SH-SY5Y (cell line): ENCODE results near the gene ITCH.

Experiments
- GATA2 ChIP-seq: IDR thresholded peaks from 2 replicates; pipeline ENCODE4 v1.6.1; 2011; ENCODE audit warnings: mild to moderate bottlenecking, low read depth, low read length
- GATA3 ChIP-seq: IDR thresholded peaks from 2 replicates; pipeline ENCODE4 v1.6.1; 2011; ENCODE audit warnings: low read depth, mild to moderate bottlenecking, low read length, moderate library complexity

ITCH gene

GRCh38 chr20:34541917-34542316, 178.8 kb downstream of the ITCH start:
- TF ChIP-seq GATA2 (no peak), GATA3 (no peak)

- TF ChIP-seq GATA2, result no peak
- TF ChIP-seq GATA3, result no peak
Measured at GRCh38 chr20:34542439-34542838, 179.4 kb downstream of the ITCH start.

- TF ChIP-seq GATA2 (no peak), GATA3 (no peak)
Measured at GRCh38 chr20:34543463-34544056, 180.5 kb downstream of the ITCH start.

DNA sequence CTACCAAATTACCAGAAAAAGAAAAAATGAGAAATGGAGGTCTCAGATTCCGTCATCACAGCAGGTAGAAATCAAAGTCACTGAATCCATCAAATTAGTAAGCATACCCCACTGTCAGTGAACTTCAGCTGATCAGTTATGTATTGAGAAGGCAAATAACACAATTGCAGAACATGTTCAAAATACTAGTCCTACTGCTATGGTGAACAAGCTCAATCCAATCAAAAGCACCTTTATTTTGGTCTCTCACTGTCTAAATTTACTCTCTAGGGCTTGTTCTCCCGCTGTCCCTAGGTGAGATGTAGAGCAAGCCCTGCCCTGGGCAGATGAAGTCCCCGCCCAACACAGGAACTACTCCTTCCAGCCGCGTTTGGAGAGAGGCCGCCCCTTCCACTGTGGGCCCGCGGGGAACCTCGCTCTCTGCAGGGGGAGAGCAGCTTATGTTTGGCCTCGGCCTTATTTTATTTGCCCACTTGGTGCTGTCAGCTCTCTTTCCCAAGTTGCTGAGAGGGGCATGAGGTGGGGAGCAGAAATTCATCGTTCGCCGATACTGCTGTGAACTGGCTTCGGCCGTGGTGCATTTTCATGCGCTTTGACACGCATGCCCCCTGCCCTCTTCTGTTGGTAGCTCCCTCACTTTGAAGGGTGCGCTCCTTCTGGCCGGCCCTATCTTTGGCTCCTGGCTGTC, 181.2 kb downstream of the ITCH start:
- TF ChIP-seq GATA2 (no peak), GATA3 (no peak)

GRCh38 chr20:34546751-34547181, 183.7 kb downstream of the ITCH start:
- TF ChIP-seq GATA2, result no peak
- no peak for TF ChIP-seq GATA3

- no peak for TF ChIP-seq GATA3
Measured at GRCh38 chr20:34547844-34548613, 185.0 kb downstream of the ITCH start.

DNA sequence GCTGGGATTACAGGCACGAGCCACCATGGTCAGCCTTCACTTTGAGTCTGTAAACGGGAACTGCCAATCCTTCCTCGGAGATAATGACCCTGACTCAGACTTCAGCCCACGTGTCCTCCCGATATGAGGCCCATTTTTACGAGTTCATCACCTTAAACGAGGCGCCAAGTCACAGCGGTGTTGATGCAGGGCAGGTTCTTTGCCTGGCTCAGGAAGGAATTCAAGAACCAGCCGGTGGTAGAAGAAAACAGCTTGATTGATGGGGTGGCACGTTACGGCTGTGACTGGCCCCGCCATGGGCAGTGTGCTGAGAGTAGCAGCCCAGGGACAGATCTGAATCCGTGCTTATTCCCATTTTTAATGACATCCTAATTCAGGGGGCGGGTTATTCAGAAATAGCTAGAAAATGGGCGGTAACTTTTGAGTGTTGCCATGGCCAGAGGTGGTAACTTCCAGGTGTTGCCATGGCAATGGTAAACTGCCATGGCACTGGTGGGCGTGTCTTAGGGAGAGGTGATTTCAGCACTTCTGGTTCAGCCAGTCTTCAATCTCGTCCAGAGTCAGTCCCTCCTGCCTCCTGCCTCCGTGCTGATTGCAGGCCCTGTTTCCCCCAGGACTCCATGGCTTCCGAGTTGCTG, 186.3 kb downstream of the ITCH start:
- TF ChIP-seq GATA2, result no peak
- no peak for TF ChIP-seq GATA3

GRCh38 chr20:34549929-34550305, 186.8 kb downstream of the ITCH start:
- TF ChIP-seq GATA2, result no peak
- no peak for TF ChIP-seq GATA3

GRCh38 chr20:34552569-34552968, 189.5 kb downstream of the ITCH start:
- TF ChIP-seq GATA3 (no peak), GATA2 (no peak)

- no peak for TF ChIP-seq GATA2
- no peak for TF ChIP-seq GATA3
Measured at GRCh38 chr20:34553366-34553867, 190.3 kb downstream of the ITCH start.

- no peak for TF ChIP-seq GATA2
- no peak for TF ChIP-seq GATA3
Measured at GRCh38 chr20:34557936-34558319, 194.9 kb downstream of the ITCH start.

GRCh38 chr20:34558320-34559218, 195.5 kb downstream of the ITCH start, which contains the start of gene MAP1LC3A:
Gene MAP1LC3A (plus strand): TSS chr20:34558718. CDS start chr20:34558869, 151 bp downstream.
- TF ChIP-seq GATA3, result no peak
- no peak for TF ChIP-seq GATA2
